Thoracic aorta (tissue), 2 donors: ENCODE measurements around the gene OTOP1. TPM values are rescaled to one million over a fixed set of nuclear protein-coding genes. Genes with fewer than 3 reads are reported as not detected.
"Not testable (repeated sequence)": the region's sequence is repeated elsewhere in the genome, so short reads cannot be mapped to it uniquely, and the experiment has no call there.

Experiments used
- ATAC-seq: fragments of 150-250 bp; one replicate; pipeline ENCODE4 v1.8.0; 2017; ENCODE audit warnings: low read depth; ENCODE audit not compliant: insufficient number of reproducible peaks, low FRiP score
- DNase-seq: peaks from one replicate; pipeline ENCODE4 v3.0.0-alpha.2; 2020; ENCODE audit warnings: low spot score
- H3K27ac ChIP-seq, 2 donors: fragments of 200-600 bp; sonication (generic); 1 replicate in 1 of 2; 2 replicates in 1 of 2; pipeline ENCODE4 v1.5.1; 2016; ENCODE audit warnings: mild to moderate bottlenecking in 2 of 2, moderate library complexity in 2 of 2
- H3K27me3 ChIP-seq: fragments of 200-600 bp; sonication (generic); replicated peaks from 2 replicates; pipeline ENCODE4 v1.6.0; 2016; ENCODE audit warnings: mild to moderate bottlenecking; ENCODE audit not compliant: insufficient read depth
- H3K36me3 ChIP-seq: fragments of 200-600 bp; sonication (generic); one replicate; pipeline ENCODE4 v1.5.1; 2016
- H3K4me1 ChIP-seq, 2 donors: fragments of 200-600 bp; sonication (generic); 1 replicate in 1 of 2; 2 replicates in 1 of 2; pipeline versions ENCODE4 v1.5.1 to v1.6.0; 2016; ENCODE audit warnings: low read depth in 2 of 2, mild to moderate bottlenecking in 1 of 2; ENCODE audit not compliant: control insufficient read depth in 1 of 2
- H3K4me3 ChIP-seq: fragments of 200-600 bp; sonication (generic); 2 replicates; pipeline ENCODE4 v1.5.1; 2016; ENCODE audit warnings: mild to moderate bottlenecking
- H3K9me3 ChIP-seq: fragments of 200-600 bp; sonication (generic); 2 replicates; pipeline ENCODE4 v1.5.1; 2016
- total RNA-seq, 2 donors: library from RNA; depleted of rRNA; stranded (reverse); fragments of >200 nt; gene quantifications; one replicate each; pipeline versions ENCODE4 v1.1.0 to v1.2.3, GENCODE V29; 2016

Gene OTOP1
- total RNA-seq, 2 donors from 2014 or later, result not detected

- not testable (repeated sequence) for H3K4me3 ChIP-seq, DNase-seq, H3K27me3 ChIP-seq, H3K9me3 ChIP-seq, H3K36me3 ChIP-seq, H3K27ac ChIP-seq, ATAC-seq, H3K4me1 ChIP-seq
Measured at GRCh38 chr4:4164532-4165173, 62.1 kb downstream of the OTOP1 start.

GRCh38 chr4:4162186-4162585 is 64.5 kb downstream of the OTOP1 start:
- H3K27ac ChIP-seq, DNase-seq, H3K4me1 ChIP-seq, H3K9me3 ChIP-seq, H3K4me3 ChIP-seq, ATAC-seq, H3K27me3 ChIP-seq, H3K36me3 ChIP-seq: not testable (repeated sequence)

GRCh38 chr4:4160956-4161665 is 65.6 kb downstream of the OTOP1 start:
- not testable (repeated sequence) for H3K4me1 ChIP-seq, H3K27me3 ChIP-seq, H3K4me3 ChIP-seq, DNase-seq, ATAC-seq, H3K36me3 ChIP-seq, H3K9me3 ChIP-seq, H3K27ac ChIP-seq

GRCh38 chr4:4145622-4146021 is 81.1 kb downstream of the OTOP1 start:
- DNase-seq, ATAC-seq, H3K27ac ChIP-seq, H3K27me3 ChIP-seq, H3K36me3 ChIP-seq, H3K4me1 ChIP-seq, H3K9me3 ChIP-seq, H3K4me3 ChIP-seq: not testable (repeated sequence)

GRCh38 chr4:4143376-4143775 is 83.4 kb downstream of the OTOP1 start:
- not testable (repeated sequence) for H3K4me3 ChIP-seq, DNase-seq, ATAC-seq

GRCh38 chr4:4142679-4143078 is 84.0 kb downstream of the OTOP1 start:
- not testable (repeated sequence) for DNase-seq, H3K4me3 ChIP-seq, H3K9me3 ChIP-seq, H3K36me3 ChIP-seq, H3K4me1 ChIP-seq, H3K27ac ChIP-seq, ATAC-seq, H3K27me3 ChIP-seq

More at GRCh38 chr4:4143376-4143775, 83.4 kb downstream of the OTOP1 start:
- not testable (repeated sequence) for H3K9me3 ChIP-seq, H3K36me3 ChIP-seq, H3K27ac ChIP-seq, H3K27me3 ChIP-seq, H3K4me1 ChIP-seq

GRCh38 chr4:4141186-4141585 is 85.5 kb downstream of the OTOP1 start:
- H3K27me3 ChIP-seq, H3K4me1 ChIP-seq, H3K36me3 ChIP-seq, H3K27ac ChIP-seq, H3K4me3 ChIP-seq, H3K9me3 ChIP-seq, DNase-seq, ATAC-seq: not testable (repeated sequence)

Other genes with a start within 250 kb of the OTOP1 start
- gene TMEM128, start 21.3 kb upstream of the OTOP1 start, total RNA-seq, result 10 to 100 TPM; 24.4 to 27.4 TPM
- gene LYAR, start 63.2 kb upstream of the OTOP1 start, total RNA-seq, result 10 to 100 TPM in 1 of 2 donors, 1 to 10 TPM in 1; 7.3 to 20.7 TPM
- gene ZBTB49, start 63.3 kb upstream of the OTOP1 start, total RNA-seq, result 10 to 100 TPM in 1 of 2 donors, 1 to 10 TPM in 1; 8.4 to 10.2 TPM
- gene NSG1, start 160.2 kb upstream of the OTOP1 start, total RNA-seq, result under 1 TPM; 0.27 to 0.56 TPM